OCI-LY3 (cell line): ENCODE data around the gene SLC25A21.
"Not testable (repeated sequence)": the region's sequence is repeated elsewhere in the genome, so short reads cannot be mapped to it uniquely, and the experiment has no call there.

ENCODE experiments used
- H2AFZ ChIP-seq: fragments of 200-600, 300-600 bp; shearing (Covaris generic); 2 replicates; pipeline ENCODE4 v1.6.0; 2014; ENCODE audit warnings: antibody characterized with exemption, low read depth, low read length
- H3K27ac ChIP-seq: fragments of 200-600, 300-600 bp; sonication (generic); 2 replicates; pipeline ENCODE4 v1.5.1; 2014; ENCODE audit warnings: mild to moderate bottlenecking, low read length, moderate library complexity, mixed read lengths
- H3K27me3 ChIP-seq: fragments of 200-600, 300-600 bp; sonication (generic); 2 replicates; pipeline ENCODE4 v1.6.1; 2014; ENCODE audit warnings: low read depth, low read length, mixed read lengths
- H3K36me3 ChIP-seq: fragments of 200-600, 300-600 bp; sonication (generic); replicated peaks from 2 replicates; pipeline ENCODE3; 2014; ENCODE audit warnings: low read depth, low read length, mixed read lengths
- H3K4me1 ChIP-seq: fragments of 300-600, 200-600 bp; sonication (generic); 2 replicates; pipeline ENCODE4 v1.6.1; 2014; ENCODE audit warnings: low read length, mixed read lengths
- H3K4me2 ChIP-seq: fragments of 200-600, 300-600 bp; sonication (generic); 2 replicates; pipeline ENCODE4 v1.6.1; 2014; ENCODE audit warnings: low read length, mixed read lengths
- H3K4me3 ChIP-seq: fragments of 300-600, 200-600 bp; sonication (generic); 2 replicates; pipeline ENCODE4 v1.5.1; 2014; ENCODE audit warnings: antibody characterized with exemption, mild to moderate bottlenecking, low read length, moderate library complexity
- H3K79me2 ChIP-seq: fragments of 300-600, 200-600 bp; shearing (Covaris generic); 2 replicates; pipeline ENCODE4 v1.6.1; 2014; ENCODE audit warnings: mild to moderate bottlenecking, low read length, mixed read lengths
- H3K9ac ChIP-seq: fragments of 300-600, 200-600 bp; shearing (Covaris generic); 2 replicates; pipeline ENCODE4 v1.6.0; 2014; ENCODE audit warnings: mild to moderate bottlenecking, low read length, moderate library complexity
- H3K9me3 ChIP-seq: fragments of 200-600, 300-600 bp; shearing (Covaris generic); 2 replicates; pipeline ENCODE4 v1.6.1; 2014; ENCODE audit warnings: low read length, mixed read lengths; ENCODE audit not compliant: insufficient read depth
- H4K20me1 ChIP-seq: fragments of 200-600, 300-600 bp; sonication (generic); 2 replicates; pipeline ENCODE4 v1.6.1; 2016; ENCODE audit warnings: low read length, mixed read lengths; ENCODE audit not compliant: insufficient read depth
- CTCF ChIP-seq: fragments of 200-600, 300-600 bp; sonication (generic); IDR thresholded peaks from 2 replicates; pipeline ENCODE4 v1.5.1; 2014; ENCODE audit warnings: antibody characterized with exemption, low read length, low read depth
- EZH2phosphoT487 ChIP-seq: fragments of 200-600 bp; shearing (Covaris generic); IDR thresholded peaks from 2 replicates; pipeline ENCODE4 v1.6.1; 2018; ENCODE audit warnings: antibody characterized with exemption, mixed run types, low read depth

The SLC25A21 gene

GRCh38 chr14:37187840-37188577, 15.6 kb upstream of the SLC25A21 start:
- H3K27ac ChIP-seq, H3K79me2 ChIP-seq, H3K4me3 ChIP-seq, H2AFZ ChIP-seq, H3K27me3 ChIP-seq, H3K36me3 ChIP-seq, H3K4me1 ChIP-seq, H3K9ac ChIP-seq, H4K20me1 ChIP-seq, H3K4me2 ChIP-seq, H3K9me3 ChIP-seq: not testable (repeated sequence)

DNA sequence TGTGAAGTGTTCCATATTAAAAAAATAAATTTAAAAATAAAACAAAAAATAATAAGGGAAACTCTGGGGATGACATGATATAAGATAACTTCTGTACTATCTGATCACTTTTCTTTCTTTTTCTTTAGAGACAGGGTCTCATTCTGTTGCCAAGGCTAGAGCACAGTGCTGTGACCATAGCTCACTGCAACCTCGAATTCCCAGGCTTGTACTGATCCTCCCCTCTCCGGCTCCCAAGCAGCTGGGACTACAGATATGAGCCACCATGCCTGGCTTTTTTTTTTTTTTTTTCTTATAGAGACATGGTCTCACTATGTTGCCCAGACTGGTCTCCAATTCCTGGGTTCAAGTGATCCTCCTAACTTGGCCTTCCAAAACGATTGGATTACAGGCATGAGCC, 14.9 kb upstream of the SLC25A21 start:
- H3K79me2 ChIP-seq: no peaks in the 10 kb centered on the region
- no peak overlapping the region for H3K27ac ChIP-seq
- H3K9ac ChIP-seq: no peak overlapping the region
- H2AFZ ChIP-seq: no peak overlapping the region
- TF ChIP-seq EZH2phosphoT487 (no peak), CTCF (no peak)
- H3K36me3 ChIP-seq: no peaks in the 10 kb centered on the region
- no peaks in the 10 kb centered on the region for H4K20me1 ChIP-seq
- H3K4me3 ChIP-seq: no peak overlapping the region
- no peak overlapping the region for H3K4me2 ChIP-seq
- H3K27me3 ChIP-seq: no peaks in the 10 kb centered on the region
- H3K9me3 ChIP-seq: no peaks in the 10 kb centered on the region
- no peaks in the 10 kb centered on the region for H3K4me1 ChIP-seq

DNA sequence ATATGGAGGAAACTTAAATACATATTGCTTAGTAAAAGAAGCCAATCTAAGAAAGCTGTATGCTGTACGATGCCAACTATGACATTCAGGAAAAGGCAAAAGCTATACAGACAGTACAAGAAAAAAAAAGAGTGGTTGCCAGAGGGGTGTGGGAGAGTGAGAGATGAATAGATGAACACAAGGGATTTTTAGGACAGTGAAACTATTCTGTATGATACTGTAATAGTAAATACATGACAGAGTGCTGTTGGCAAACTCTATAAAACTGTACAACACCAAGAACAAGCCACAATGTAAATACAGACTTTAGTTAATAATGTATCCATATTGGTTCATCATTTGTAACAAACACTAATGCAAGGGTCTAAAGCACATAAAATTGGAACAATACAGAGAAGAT, 14.5 kb upstream of the SLC25A21 start:
- Histone ChIP-seq H3K4me2 (no peak overlapping the region), H2AFZ (no peak overlapping the region), H3K4me3 (no peak overlapping the region), H3K27me3 (no peaks in the 10 kb centered on the region), H3K36me3 (no peaks in the 10 kb centered on the region), H3K9me3 (no peaks in the 10 kb centered on the region), H3K27ac (no peak overlapping the region), H4K20me1 (no peaks in the 10 kb centered on the region), H3K9ac (no peak overlapping the region), H3K4me1 (no peaks in the 10 kb centered on the region), H3K79me2 (no peaks in the 10 kb centered on the region)
- TF ChIP-seq CTCF (no peak), EZH2phosphoT487 (no peak)

DNA sequence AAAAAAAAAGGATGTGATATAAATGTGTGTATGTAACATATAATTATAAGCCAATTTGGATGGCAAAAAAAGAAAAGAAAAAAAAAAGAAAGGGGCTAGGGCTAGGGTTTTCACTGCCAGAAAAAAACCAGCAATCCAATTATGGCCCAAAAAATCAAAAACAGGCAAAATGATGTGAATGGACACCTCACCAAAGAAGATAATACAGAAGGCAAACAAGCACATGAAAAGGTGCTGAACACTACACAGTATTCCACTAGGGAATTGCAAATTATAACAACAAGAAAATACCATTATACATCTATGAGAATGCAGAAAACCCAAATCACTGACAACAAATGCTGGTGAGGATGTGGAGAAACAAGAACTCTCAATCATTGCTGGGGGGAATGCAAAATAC, 13.3 kb upstream of the SLC25A21 start:
- Histone ChIP-seq H3K9ac (no peak overlapping the region), H3K4me3 (no peak overlapping the region), H3K36me3 (no peaks in the 10 kb centered on the region), H3K4me1 (no peaks in the 10 kb centered on the region), H2AFZ (no peak overlapping the region), H3K79me2 (no peaks in the 10 kb centered on the region), H3K4me2 (no peak overlapping the region), H3K27me3 (no peaks in the 10 kb centered on the region), H4K20me1 (no peaks in the 10 kb centered on the region), H3K9me3 (no peaks in the 10 kb centered on the region), H3K27ac (no peak overlapping the region)
- TF ChIP-seq EZH2phosphoT487 (no peak), CTCF (no peak)

GRCh38 chr14:37184520-37184919, 12.1 kb upstream of the SLC25A21 start:
- not testable (repeated sequence) for H3K4me1 ChIP-seq, H4K20me1 ChIP-seq, H3K9ac ChIP-seq

More at GRCh38 chr14:37184520-37184919, 12.1 kb upstream of the SLC25A21 start:
- not testable (repeated sequence) for H3K27me3 ChIP-seq, H2AFZ ChIP-seq, H3K27ac ChIP-seq, H3K4me2 ChIP-seq, H3K9me3 ChIP-seq, H3K36me3 ChIP-seq, H3K79me2 ChIP-seq, H3K4me3 ChIP-seq
